Aorta (tissue), 5 donors: Measurements from ENCODE around the gene TLE5. TPM values are rescaled to one million over a fixed set of nuclear protein-coding genes. Genes with fewer than 3 reads are reported as not detected.
"Not testable (repeated sequence)": the region's sequence is repeated elsewhere in the genome, so short reads cannot be mapped to it uniquely, and the experiment has no call there.

Experiments
- ATAC-seq: fragments of 200-7000 bp; cut with Tn5 transposase; one replicate; pipeline ENCODE4 v1.9.1; 2022; ENCODE audit warnings: moderate library complexity; ENCODE audit not compliant: low FRiP score
- DNase-seq, 2 donors: peaks; one replicate each; pipeline ENCODE4 v3.0.0-alpha.2; 2020
- H3K27ac ChIP-seq, 2 donors: one replicate each; pipeline ENCODE4 v1.5.1; 2013; ENCODE audit warnings: low read length in 2 of 2, mild to moderate bottlenecking in 2 of 2, moderate library complexity in 2 of 2, control low read depth in 1 of 2, inconsistent platforms in 1 of 2, low read depth in 1 of 2
- H3K27me3 ChIP-seq, 2 donors: one replicate each; pipeline ENCODE4 v1.6.1; 2013; ENCODE audit warnings: control low read depth in 1 of 2, low read length in 1 of 2, mild to moderate bottlenecking in 1 of 2, moderate library complexity in 1 of 2; ENCODE audit not compliant: insufficient read depth in 2 of 2, control insufficient read depth in 1 of 2
- H3K36me3 ChIP-seq, 2 donors: one replicate each; pipeline ENCODE4 v1.6.1; 2013; ENCODE audit warnings: control low read depth in 1 of 2, low read length in 1 of 2, mild to moderate bottlenecking in 1 of 2; ENCODE audit not compliant: insufficient read depth in 2 of 2, control insufficient read depth in 1 of 2
- H3K4me1 ChIP-seq, 2 donors: one replicate each; pipeline ENCODE4 v1.6.1; 2013; ENCODE audit warnings: low read length in 2 of 2, control low read depth in 1 of 2, mild to moderate bottlenecking in 1 of 2, moderate library complexity in 1 of 2; ENCODE audit not compliant: insufficient read depth in 2 of 2, control insufficient read depth in 1 of 2
- H3K4me3 ChIP-seq, 2 donors: one replicate each; pipeline ENCODE4 v1.5.1; 2013; ENCODE audit warnings: low read length in 2 of 2, control low read depth in 1 of 2, mild to moderate bottlenecking in 1 of 2
- H3K9me3 ChIP-seq: one replicate; pipeline ENCODE4 v1.6.1; 2013; ENCODE audit warnings: mild to moderate bottlenecking, low read length; ENCODE audit not compliant: control insufficient read depth
- WGBS, 2 donors: extraction: QIAGEN DNeasy Blood & Tissue Kit; methylation state at CpG; one replicate each; pipeline ENCODE4 v1.1.7; 2013; 5-methylcytosine and 5-hydroxymethylcytosine counted together
- intact Hi-C, 2 donors: fragments of 100-400 bp; cut with DNase I; formaldehyde crosslinking; loops; one replicate each; pipeline versions ENCODE4 v1.14.2 to v1.15.0; 2022
- polyA plus RNA-seq, 2 donors: library from polyadenylated mRNA; stranded (reverse); fragments of 200-250 nt; gene quantifications; one replicate each; pipeline ENCODE4 v1.2.3, GENCODE V29; 2013
- total RNA-seq, 2 donors: library from RNA; stranded (reverse); fragmentation: NEBNext Ultra II Directional; extraction: Animal tissue kit (Norgen Biotek cat#: 25700); gene quantifications; one replicate each; pipeline ENCODE4 v1.2.1, GENCODE V29; 2021
- donor health status: healthy with polysubstance abuse.
- donor health status: Bipolar disorder and iron deficiency.
- donor health status: DM: no; HTN: no; CAD: no.
- donor health status: DM: no; HTN: no; CAD: no.
- donor health status: DM: yes; HTN: yes; CAD: no.

The TLE5 gene
- total and polyA plus RNA-seq, 4 donors: 305 to 642 (median 486) TPM

- intact Hi-C loops: no loop called here
- H3K9me3 ChIP-seq: no peaks in the 10 kb centered on the region
- H3K4me3 ChIP-seq: no peak overlapping the region
- no peaks in the 10 kb centered on the region for H3K4me1 ChIP-seq
- DNase-seq (peak in 1 of 2 donors; percentile 82), ATAC-seq (no peak)
- no peaks in the 10 kb centered on the region for H3K27me3 ChIP-seq
- H3K36me3 ChIP-seq: no peaks in the 10 kb centered on the region
- 34% methylated on average over 18 of the region's 18 CpGs for whole genome bisulfite sequencing, 2 donors
- H3K27ac ChIP-seq: peak overlapping the region in 1 of 2 donors; percentile 9
These were observed 35.8 kb upstream of the TLE5 start for GRCh38 chr19:3098141-3098514.

GRCh38 chr19:3097442-3097871, 35.2 kb upstream of the TLE5 start:
- H3K27me3 ChIP-seq: no peaks in the 10 kb centered on the region
- no peaks in the 10 kb centered on the region for H3K36me3 ChIP-seq
- intact Hi-C loops: no loop called here
- 73 to 83% methylated on average over 24 of the region's 24 CpGs for WGBS, 2 donors
- ATAC-seq: no peak
- H3K27ac ChIP-seq: peak overlapping the region in 1 of 2 donors; percentile 0
- no peak overlapping the region for H3K4me3 ChIP-seq
- H3K9me3 ChIP-seq: no peaks in the 10 kb centered on the region
- DNase-seq: peak in 1 of 2 donors; percentile 70
- no peaks in the 10 kb centered on the region for H3K4me1 ChIP-seq

GRCh38 chr19:3096902-3097326, 34.6 kb upstream of the TLE5 start:
- H3K4me1 ChIP-seq: no peaks in the 10 kb centered on the region
- H3K27me3 ChIP-seq: no peaks in the 10 kb centered on the region
- WGBS, 2 donors: 60 to 62% methylated on average over 11 of the region's 11 CpGs
- H3K4me3 ChIP-seq: no peak overlapping the region
- ATAC-seq: no peak
- peak in 1 of 2 donors; percentile 55 for DNase-seq
- intact Hi-C loops: no loop called here
- no peaks in the 10 kb centered on the region for H3K36me3 ChIP-seq
- no peaks in the 10 kb centered on the region for H3K9me3 ChIP-seq
- no peak overlapping the region for H3K27ac ChIP-seq

- Histone ChIP-seq H3K27ac (no peak overlapping the region), H3K4me1 (no peaks in the 10 kb centered on the region), H3K27me3 (no peaks in the 10 kb centered on the region), H3K36me3 (no peaks in the 10 kb centered on the region), H3K4me3 (peak overlapping the region in 1 of 2 donors; percentile 95), H3K9me3 (no peaks in the 10 kb centered on the region)
- WGBS, 2 donors: 39 to 45% methylated on average over 24 to 25 of the region's 25 CpGs
- peak in 1 of 2 donors; percentile 68 for DNase-seq
- no peak for ATAC-seq
- intact Hi-C loops: no loop called here
These were observed 34.1 kb upstream of the TLE5 start for GRCh38 chr19:3096267-3096901.

- Histone ChIP-seq H3K4me3 (peak overlapping the region; percentile 20 to 95), H3K9me3 (no peaks in the 10 kb centered on the region), H3K27me3 (no peaks in the 10 kb centered on the region), H3K36me3 (no peaks in the 10 kb centered on the region), H3K27ac (no peak overlapping the region), H3K4me1 (no peaks in the 10 kb centered on the region)
- DNase-seq (peak in 1 of 2 donors; percentile 77), ATAC-seq (no peak)
- WGBS, 2 donors: 4 to 5% methylated on average over 31 of the region's 31 CpGs
- intact Hi-C loops: no loop called here
These were observed 33.3 kb upstream of the TLE5 start for GRCh38 chr19:3095441-3096191.

- no peak for ATAC-seq
- H3K27ac ChIP-seq: no peak overlapping the region
These were observed 32.5 kb upstream of the TLE5 start for GRCh38 chr19:3094601-3095440.

GRCh38 chr19:3089299-3089855, 27.1 kb upstream of the TLE5 start:
- DNase-seq, H3K4me1 ChIP-seq, H3K27me3 ChIP-seq, ATAC-seq, H3K36me3 ChIP-seq, H3K27ac ChIP-seq, H3K4me3 ChIP-seq, H3K9me3 ChIP-seq, intact Hi-C loops: not testable (repeated sequence)
- WGBS, 2 donors: 83 to 85% methylated on average over 7 of the region's 7 CpGs

More at GRCh38 chr19:3094601-3095440, 32.5 kb upstream of the TLE5 start:
- Histone ChIP-seq H3K27me3 (no peaks in the 10 kb centered on the region), H3K4me1 (no peaks in the 10 kb centered on the region), H3K9me3 (no peaks in the 10 kb centered on the region), H3K36me3 (no peaks in the 10 kb centered on the region), H3K4me3 (peak overlapping the region; percentile 20 to 95)
- DNase-seq: peak in 1 of 2 donors; percentile 80
- intact Hi-C loops: no loop called here
- WGBS, 2 donors: 1 to 2% methylated on average over 41 to 57 of the region's 57 CpGs

- Histone ChIP-seq H3K36me3 (no peaks in the 10 kb centered on the region), H3K9me3 (no peaks in the 10 kb centered on the region), H3K27me3 (no peaks in the 10 kb centered on the region), H3K27ac (no peak overlapping the region), H3K4me1 (no peaks in the 10 kb centered on the region), H3K4me3 (no peak overlapping the region)
- no peak for DNase-seq
- no peak for ATAC-seq
- whole genome bisulfite sequencing, 2 donors: 79 to 85% methylated on average over 10 of the region's 10 CpGs
- intact Hi-C loops: no loop called here
These were observed 25.5 kb upstream of the TLE5 start for GRCh38 chr19:3087769-3088168.
